Mucosa of rectum (tissue), 2 donors: Measurements from ENCODE around the gene A2M.

ENCODE experiments used
- H3K27ac ChIP-seq, 2 donors: one replicate each; pipeline ENCODE4 v1.7.0; 2013; ENCODE audit warnings: inconsistent platforms in 2 of 2, low read depth in 2 of 2, low read length in 2 of 2
- H3K27me3 ChIP-seq, 2 donors: one replicate each; pipeline ENCODE4 v1.7.0; 2013; ENCODE audit warnings: low read length in 2 of 2; ENCODE audit not compliant: control insufficient read depth in 2 of 2, insufficient read depth in 2 of 2
- H3K36me3 ChIP-seq, 2 donors: one replicate each; pipeline ENCODE4 v1.7.0; 2013; ENCODE audit warnings: low read length in 2 of 2; ENCODE audit not compliant: control insufficient read depth in 2 of 2, insufficient read depth in 2 of 2
- H3K4me1 ChIP-seq, 2 donors: one replicate each; pipeline ENCODE4 v1.7.0; 2013; ENCODE audit warnings: low read length in 2 of 2, mild to moderate bottlenecking in 1 of 2; ENCODE audit not compliant: control insufficient read depth in 2 of 2, insufficient read depth in 2 of 2
- H3K4me3 ChIP-seq, 2 donors: one replicate each; pipeline ENCODE4 v1.7.0; 2013; ENCODE audit warnings: low read length in 2 of 2
- H3K9ac ChIP-seq, 2 donors: one replicate each; pipeline ENCODE4 v1.7.0; 2013; ENCODE audit warnings: low read length in 2 of 2, low read depth in 1 of 2, mild to moderate bottlenecking in 1 of 2
- H3K9me3 ChIP-seq, 2 donors: one replicate each; pipeline ENCODE4 v1.7.0; 2013; ENCODE audit warnings: low read length in 2 of 2; ENCODE audit not compliant: control insufficient read depth in 2 of 2
- donor health status: healthy.
- donor health status: Normal muscosa, but diverticular disease.

Gene A2M

DNA sequence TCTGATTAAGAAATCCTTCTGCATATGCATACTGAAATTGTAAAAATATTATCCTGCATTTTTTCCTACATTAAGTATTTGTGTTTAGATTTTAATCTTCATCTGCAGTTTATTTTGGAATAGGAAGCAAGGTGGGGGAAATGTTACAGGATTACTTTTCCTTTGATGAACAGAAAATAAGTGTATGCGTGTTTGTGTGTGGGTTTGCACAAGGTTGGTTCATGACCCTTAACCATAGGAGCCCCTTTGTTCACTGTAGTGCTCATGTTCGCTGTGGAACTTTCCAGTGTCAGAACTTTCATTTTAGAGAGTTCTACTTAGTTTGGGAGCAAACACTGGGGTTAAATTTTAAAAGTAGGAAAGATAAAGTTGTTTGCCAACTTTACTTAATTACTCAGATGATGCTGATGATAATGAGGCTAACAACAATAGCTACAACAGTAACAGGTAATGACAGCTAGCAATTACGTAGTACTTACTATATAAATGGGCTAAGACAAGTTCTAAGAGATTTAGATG is 6.4 kb upstream of the A2M start:
- Histone ChIP-seq H3K4me1 (peaks cover 0 to 4% of the 10 kb centered on the region in 2 donors), H3K9me3 (no peaks in the 10 kb centered on the region), H3K9ac (no peak overlapping the region), H3K4me3 (no peak overlapping the region), H3K27me3 (no peaks in the 10 kb centered on the region), H3K27ac (no peak overlapping the region), H3K36me3 (no peaks in the 10 kb centered on the region)

GRCh38 chr12:9120487-9121184 is 4.9 kb upstream of the A2M start:
- Histone ChIP-seq H3K9me3 (no peaks in the 10 kb centered on the region), H3K4me1 (peaks cover 0 to 5% of the 10 kb centered on the region in 2 donors), H3K27me3 (no peaks in the 10 kb centered on the region), H3K9ac (no peak overlapping the region), H3K4me3 (no peak overlapping the region), H3K27ac (no peak overlapping the region), H3K36me3 (no peaks in the 10 kb centered on the region)

DNA sequence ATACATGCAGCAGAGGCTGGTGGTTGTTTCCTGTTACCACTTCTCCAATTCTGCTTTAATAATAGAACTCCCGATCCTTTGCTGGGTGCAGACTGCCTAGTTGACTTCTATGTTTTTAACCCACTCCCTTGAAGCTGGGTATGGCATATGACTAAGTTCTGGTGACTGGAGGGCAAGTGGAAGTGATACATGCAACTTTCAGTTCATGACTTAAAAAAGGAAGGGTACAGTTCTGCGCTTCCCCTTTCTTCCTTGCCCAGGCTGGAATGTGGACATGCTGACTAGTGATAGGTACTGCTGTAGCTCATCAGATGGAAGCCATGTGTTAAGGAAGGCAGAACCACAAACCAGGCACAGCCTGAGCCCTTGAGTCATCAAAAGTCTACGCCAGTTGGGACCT is 2.4 kb upstream of the A2M start:
- Histone ChIP-seq H3K9ac (no peak overlapping the region), H3K27me3 (no peaks in the 10 kb centered on the region), H3K4me3 (no peak overlapping the region), H3K9me3 (no peaks in the 10 kb centered on the region), H3K36me3 (no peaks in the 10 kb centered on the region), H3K27ac (peak overlapping the region; percentile 19 to 56), H3K4me1 (peaks cover 0 to 5% of the 10 kb centered on the region in 2 donors)

GRCh38 chr12:9114946-9115345 is 773 bp downstream of the A2M start:
- Histone ChIP-seq H3K4me1 (peaks cover 0 to 5% of the 10 kb centered on the region in 2 donors), H3K36me3 (peaks cover 0 to under 1% of the 10 kb centered on the region in 2 donors), H3K4me3 (peak overlapping the region; percentile 68 to 71), H3K27ac (peak overlapping the region in 1 of 2 donors; percentile 80), H3K27me3 (no peaks in the 10 kb centered on the region), H3K9me3 (no peaks in the 10 kb centered on the region), H3K9ac (peak overlapping the region in 1 of 2 donors; percentile 55)

GRCh38 chr12:9113987-9114309 is 1.8 kb downstream of the A2M start:
- Histone ChIP-seq H3K27ac (no peak overlapping the region), H3K9me3 (no peaks in the 10 kb centered on the region), H3K27me3 (no peaks in the 10 kb centered on the region), H3K4me1 (peaks cover 0 to 5% of the 10 kb centered on the region in 2 donors), H3K36me3 (peaks cover 0 to 3% of the 10 kb centered on the region in 2 donors), H3K9ac (no peak overlapping the region), H3K4me3 (peak overlapping the region; percentile 31 to 65)

DNA sequence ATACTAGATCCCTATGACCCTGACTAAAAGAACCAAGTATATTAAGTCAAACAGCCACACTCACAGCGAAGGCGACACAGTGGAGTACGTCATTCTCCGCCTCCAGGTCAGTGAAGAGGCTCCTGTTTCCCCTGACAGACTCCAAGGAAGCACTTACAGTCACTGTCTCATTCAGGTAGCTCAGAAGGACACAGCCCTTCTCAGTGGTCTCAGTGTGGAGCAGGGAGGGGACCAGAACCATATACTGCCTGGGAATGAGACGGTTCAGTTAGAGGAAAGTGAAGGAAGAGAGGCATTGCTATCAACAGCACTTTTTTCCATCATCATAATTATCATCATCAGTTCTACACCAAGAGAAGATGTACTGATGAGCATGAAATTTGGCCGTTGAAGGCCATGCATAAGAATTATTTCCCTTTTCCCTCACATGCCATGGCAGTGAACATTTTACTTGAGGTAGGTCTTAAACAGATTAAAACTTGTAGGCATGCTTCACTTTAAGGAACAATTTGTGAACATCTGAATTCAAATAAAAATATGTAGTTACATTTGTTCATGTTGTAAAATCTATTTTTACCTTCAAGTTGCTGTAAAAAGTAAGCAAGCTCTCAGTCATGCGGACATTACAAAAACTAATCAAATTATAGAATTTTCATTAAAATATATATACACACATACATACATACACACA is 2.3 kb downstream of the A2M start:
- Histone ChIP-seq H3K27me3 (no peaks in the 10 kb centered on the region), H3K4me1 (peaks cover 0 to 5% of the 10 kb centered on the region in 2 donors), H3K4me3 (peak overlapping the region; percentile 24 to 65), H3K36me3 (peaks cover 3 to 5% of the 10 kb centered on the region in 2 donors), H3K27ac (peak overlapping the region in 1 of 2 donors; percentile 21), H3K9me3 (no peaks in the 10 kb centered on the region), H3K9ac (no peak overlapping the region)

GRCh38 chr12:9112076-9112853 is 3.5 kb downstream of the A2M start:
- Histone ChIP-seq H3K36me3 (peaks cover 3 to 7% of the 10 kb centered on the region in 2 donors), H3K4me3 (no peak overlapping the region), H3K27me3 (no peaks in the 10 kb centered on the region), H3K9ac (no peak overlapping the region), H3K27ac (no peak overlapping the region), H3K9me3 (no peaks in the 10 kb centered on the region), H3K4me1 (peaks cover 0 to 2% of the 10 kb centered on the region in 2 donors)

GRCh38 chr12:9111525-9111924 is 4.2 kb downstream of the A2M start:
- Histone ChIP-seq H3K9ac (no peak overlapping the region), H3K4me1 (no peaks in the 10 kb centered on the region), H3K27ac (no peak overlapping the region), H3K4me3 (no peak overlapping the region), H3K27me3 (no peaks in the 10 kb centered on the region), H3K36me3 (peaks cover 3 to 7% of the 10 kb centered on the region in 2 donors), H3K9me3 (no peaks in the 10 kb centered on the region)

DNA sequence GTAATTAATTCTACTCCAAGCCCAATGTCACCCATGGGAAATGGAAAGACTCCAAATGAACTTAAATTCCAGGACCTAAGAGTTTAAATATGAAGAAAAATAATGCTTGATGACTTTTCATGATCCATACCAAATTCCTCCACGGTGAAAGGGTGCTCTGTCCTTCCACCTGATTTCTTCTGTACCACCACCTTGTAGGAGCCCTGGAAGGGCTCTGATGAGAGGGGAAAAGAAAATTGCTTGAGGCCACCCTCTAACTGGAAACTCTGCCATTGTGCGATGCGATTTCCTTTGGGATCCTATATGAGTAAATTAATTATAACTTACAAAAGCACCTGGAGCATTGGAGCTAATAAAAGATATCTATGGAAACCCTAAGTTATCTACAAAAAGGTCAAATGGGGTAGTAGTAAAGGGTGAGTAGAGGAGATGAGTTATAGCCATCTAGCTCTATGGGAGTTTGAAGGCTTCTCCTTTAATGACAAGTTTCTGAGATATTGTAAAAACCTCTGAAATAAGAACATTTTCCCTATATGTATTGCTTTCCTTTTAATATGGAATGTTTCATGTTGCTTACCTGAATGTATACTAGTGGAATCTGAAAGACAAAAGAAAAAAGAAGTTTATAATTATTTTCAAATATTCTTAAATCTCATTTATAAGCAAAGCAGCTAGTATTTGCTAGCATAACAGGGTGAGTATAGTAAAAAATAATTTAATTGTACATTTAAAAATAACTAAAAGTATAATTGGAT is 5.8 kb downstream of the A2M start:
- H3K4me1 ChIP-seq = no peaks in the 10 kb centered on the region
- H3K9ac ChIP-seq = no peak overlapping the region
- no peaks in the 10 kb centered on the region for H3K27me3 ChIP-seq
- no peaks in the 10 kb centered on the region for H3K9me3 ChIP-seq
- no peak overlapping the region for H3K4me3 ChIP-seq
- H3K27ac ChIP-seq = no peak overlapping the region
- H3K36me3 ChIP-seq = peaks cover 3 to 7% of the 10 kb centered on the region in 2 donors
